GM12874 (cell line): Measurements from ENCODE around the gene RNF31.

ENCODE experiments used
- TF ChIP-seq, protein P1 (sequence below): IDR thresholded peaks from 2 replicates; pipeline ENCODE4 v1.5.1; 2011; ENCODE audit warnings: low read depth, mild to moderate bottlenecking, control low read depth, low read length, moderate library complexity; ENCODE audit not compliant: insufficient read depth

RNF31 gene

DNA sequence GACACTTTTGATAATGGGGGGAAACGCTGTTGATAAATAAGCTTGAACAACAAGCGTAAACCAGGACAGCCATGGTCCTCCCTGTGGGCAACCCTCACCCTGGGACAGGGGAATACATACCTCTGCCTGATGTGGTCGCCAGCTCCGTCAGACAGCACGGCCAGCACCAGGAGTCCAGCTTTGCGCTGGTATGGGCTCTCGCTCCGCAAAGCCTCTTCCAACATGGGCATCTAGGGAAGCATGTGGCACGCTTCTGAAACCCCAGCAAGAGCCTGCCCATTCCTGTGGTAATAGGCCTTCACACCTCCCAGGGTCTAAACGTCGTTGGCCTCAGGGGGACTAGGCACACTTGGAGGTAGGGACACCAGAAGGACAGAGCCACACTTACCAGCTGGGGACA is 38.4 kb downstream of the RNF31 start:
- TF ChIP-seq, protein P1, sequence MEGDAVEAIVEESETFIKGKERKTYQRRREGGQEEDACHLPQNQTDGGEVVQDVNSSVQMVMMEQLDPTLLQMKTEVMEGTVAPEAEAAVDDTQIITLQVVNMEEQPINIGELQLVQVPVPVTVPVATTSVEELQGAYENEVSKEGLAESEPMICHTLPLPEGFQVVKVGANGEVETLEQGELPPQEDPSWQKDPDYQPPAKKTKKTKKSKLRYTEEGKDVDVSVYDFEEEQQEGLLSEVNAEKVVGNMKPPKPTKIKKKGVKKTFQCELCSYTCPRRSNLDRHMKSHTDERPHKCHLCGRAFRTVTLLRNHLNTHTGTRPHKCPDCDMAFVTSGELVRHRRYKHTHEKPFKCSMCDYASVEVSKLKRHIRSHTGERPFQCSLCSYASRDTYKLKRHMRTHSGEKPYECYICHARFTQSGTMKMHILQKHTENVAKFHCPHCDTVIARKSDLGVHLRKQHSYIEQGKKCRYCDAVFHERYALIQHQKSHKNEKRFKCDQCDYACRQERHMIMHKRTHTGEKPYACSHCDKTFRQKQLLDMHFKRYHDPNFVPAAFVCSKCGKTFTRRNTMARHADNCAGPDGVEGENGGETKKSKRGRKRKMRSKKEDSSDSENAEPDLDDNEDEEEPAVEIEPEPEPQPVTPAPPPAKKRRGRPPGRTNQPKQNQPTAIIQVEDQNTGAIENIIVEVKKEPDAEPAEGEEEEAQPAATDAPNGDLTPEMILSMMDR, result no peak

DNA sequence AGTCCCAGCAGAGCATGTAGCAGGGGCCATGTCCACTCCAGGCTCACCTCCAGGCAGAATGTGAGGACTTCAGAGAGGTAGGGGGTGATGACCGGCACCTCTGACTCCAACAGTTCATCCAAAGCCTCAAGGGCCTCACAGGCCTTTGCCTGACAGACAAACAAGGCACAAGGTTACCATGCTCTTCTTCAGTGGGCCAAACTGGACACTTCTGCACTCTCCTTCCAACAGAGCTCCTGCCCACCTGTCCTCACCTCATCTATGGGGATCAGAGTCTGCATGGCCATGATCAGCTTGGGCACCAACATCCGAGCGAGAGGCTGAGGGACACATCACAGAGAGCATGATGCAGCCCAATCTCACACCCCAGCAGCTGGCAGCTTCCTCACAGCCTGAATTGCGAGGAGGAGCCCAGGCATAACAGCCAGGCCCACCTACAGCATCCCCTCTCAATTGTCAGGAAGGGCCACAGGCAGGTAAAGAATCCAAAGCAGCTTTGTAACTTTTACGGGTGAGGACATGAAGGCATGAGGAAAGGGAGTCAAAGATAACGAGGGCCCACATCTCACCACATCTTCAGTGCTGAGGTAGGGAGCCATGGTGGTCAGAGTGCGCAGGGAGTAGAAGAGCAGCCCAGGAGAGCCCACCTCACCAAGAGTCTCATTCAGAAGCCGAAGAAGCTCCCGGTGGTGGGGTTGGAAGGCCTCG is 39.7 kb downstream of the RNF31 start:
- TF ChIP-seq, protein P1, result no peak

DNA sequence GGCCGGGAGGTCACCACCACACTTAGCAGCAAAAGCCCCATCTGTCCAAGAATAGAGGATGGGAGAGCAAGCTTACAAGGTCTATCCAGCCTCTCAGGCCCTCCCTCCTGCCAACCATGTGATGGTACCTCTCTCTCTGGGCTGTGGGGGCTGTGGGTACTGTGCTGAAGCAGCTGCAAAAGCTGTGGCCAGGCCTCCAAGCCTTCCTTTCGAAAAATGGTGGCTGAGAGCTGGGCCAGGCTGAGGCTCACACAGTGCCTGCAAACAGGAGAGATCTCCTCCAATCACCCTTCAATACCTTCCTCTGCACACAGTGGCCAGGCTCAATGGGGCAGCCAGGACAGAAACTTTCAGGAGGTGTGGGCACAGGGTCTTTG is 40.2 kb downstream of the RNF31 start:
- TF ChIP-seq, protein P1, result no peak

DNA sequence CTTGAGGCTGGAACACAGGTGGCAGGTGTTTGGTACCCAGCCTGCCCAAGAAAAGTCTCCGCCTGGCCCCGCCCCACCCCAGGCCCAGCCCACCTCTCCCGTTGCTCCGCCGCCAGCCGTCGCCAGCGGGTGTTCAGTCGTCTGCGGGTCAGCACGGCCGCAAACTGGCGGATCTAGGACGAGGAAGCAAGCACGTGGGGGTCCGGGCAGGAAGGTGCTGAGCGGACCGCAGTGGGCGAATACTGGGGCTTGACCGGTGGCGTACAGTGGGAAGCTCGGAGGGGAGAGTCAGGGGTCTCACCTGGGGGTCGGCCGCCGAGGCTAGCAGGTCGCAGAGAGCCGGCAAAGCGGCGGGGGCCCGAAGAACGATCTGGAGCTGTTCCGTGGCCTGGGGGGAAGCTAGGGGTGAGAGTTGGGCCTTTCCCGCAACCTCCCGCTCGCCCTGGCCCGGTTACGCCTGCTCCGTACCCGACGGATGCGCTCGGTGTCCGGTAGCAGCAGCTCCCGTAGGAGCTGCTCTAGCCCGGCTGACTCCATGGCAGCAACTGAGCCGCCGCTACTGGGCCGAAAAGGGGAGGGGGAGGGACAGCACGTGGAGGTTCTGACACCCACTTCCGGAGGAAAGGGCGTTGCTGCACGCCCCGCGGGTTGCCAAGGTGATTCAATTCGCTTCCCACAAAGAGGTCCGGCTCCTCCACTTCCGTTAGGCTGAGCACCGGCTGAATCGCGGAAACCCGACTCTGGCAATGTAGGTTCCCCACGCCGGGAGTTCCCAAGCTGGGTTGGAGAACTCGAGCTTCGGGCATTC is 41.2 kb downstream of the RNF31 start, which contains the start of gene IPO4:
Gene IPO4, minus strand, starts transcription at position 566 of the 808 bp plus-strand sequence. Its CDS starts 29 bp downstream, at position 537.
- TF ChIP-seq, protein P1, result no peak

DNA sequence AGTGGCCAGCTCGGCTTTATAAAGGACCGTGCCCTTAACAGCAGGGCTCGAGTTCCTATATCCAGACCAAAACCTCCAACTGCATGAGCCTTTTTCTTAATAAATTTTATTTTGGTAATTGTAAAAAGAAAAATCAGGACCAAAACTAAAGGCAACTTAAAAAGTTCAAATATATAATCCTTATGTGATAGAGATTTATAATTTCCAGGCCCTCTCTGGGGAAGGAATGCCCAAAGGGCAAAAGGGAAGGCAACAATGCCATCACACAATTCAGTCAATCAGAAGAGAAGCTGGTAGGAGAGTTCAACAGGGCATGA is 41.7 kb downstream of the RNF31 start:
- TF ChIP-seq, protein P1, result no peak

DNA sequence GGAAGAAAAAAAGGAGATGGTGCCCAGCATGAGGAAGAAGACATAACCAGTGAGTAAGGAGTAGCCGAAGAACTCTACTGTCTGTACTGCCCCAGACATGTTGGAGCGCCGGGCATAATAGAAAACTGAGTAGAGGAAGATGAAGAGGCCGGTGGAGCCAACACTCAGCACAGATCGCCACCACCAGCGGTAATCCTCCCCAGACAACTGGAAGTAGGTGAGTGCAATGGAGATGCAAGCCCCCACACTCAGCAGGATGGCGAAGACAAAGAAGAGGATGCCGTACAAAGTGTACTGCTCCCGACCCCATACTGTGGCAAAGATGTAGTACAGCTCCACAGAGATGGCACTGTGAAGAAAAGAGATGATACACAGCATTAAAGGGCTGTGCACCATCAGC is 42.2 kb downstream of the RNF31 start:
- TF ChIP-seq, protein P1, result no peak

DNA sequence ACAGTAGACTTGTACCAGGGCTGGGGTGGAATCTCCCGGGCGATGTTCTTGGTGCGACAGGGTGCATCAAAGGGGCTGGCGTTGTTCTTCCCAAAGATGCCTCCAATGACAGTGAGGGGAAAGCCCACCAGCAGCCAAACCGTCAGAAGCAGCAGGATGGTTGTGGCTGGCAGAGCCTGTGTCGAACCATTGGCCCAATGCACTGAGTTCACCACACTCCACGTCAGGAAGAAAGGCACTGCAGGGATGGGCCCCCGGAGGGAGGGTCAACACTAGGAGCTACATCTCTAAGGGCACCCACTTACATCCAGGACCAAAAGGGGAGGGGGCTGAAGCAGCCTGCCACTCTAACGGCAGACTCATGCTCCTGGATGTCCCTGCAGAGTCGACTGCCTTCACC is 43.1 kb downstream of the RNF31 start:
- TF ChIP-seq, protein P1, result no peak
